Effector memory CD8-positive, alpha-beta T cell (primary cell): ENCODE measurements around the gene STK10.

Experiments used
- ATAC-seq: fragments of 150-1000 bp; cut with Tn5 transposase; replicated peaks from 2 replicates; pipeline ENCODE4 v1.10.0; 2021; ENCODE audit warnings: mild to moderate bottlenecking, moderate library complexity
- DNase-seq, 3 experiments: peaks; one replicate each; pipeline ENCODE4 v3.0.0; 2021
- H3K27ac Mint-ChIP-seq, 2 donors: one replicate each; pipeline ENCODE4 v1.8.0; 2022; ENCODE audit warnings: mild to moderate bottlenecking in 2 of 2, mixed read lengths in 2 of 2, moderate library complexity in 2 of 2
- H3K27me3 Mint-ChIP-seq, 2 donors: one replicate each; pipeline ENCODE4 v1.8.0; 2022; ENCODE audit warnings: mixed read lengths in 2 of 2
- H3K36me3 Mint-ChIP-seq: one replicate; pipeline ENCODE4 v1.8.0; 2022; ENCODE audit warnings: mild to moderate bottlenecking, moderate library complexity, mixed read lengths; ENCODE audit not compliant: insufficient read depth
- H3K4me1 Mint-ChIP-seq, 2 donors: one replicate each; pipeline ENCODE4 v1.8.0; 2022; ENCODE audit warnings: low read depth in 2 of 2, mixed read lengths in 2 of 2
- H3K4me3 Mint-ChIP-seq, 2 donors: one replicate each; pipeline ENCODE4 v1.8.0; 2022; ENCODE audit warnings: mild to moderate bottlenecking in 2 of 2, mixed read lengths in 2 of 2, moderate library complexity in 2 of 2
- H3K9me3 Mint-ChIP-seq, 2 donors: one replicate each; pipeline ENCODE4 v1.8.0; 2022; ENCODE audit warnings: mixed read lengths in 2 of 2

The STK10 gene

GRCh38 chr5:171999877-172000276, 188.1 kb downstream of the STK10 start:
- Mint-ChIP-seq H3K9me3 (no peaks in the 10 kb centered on the region), H3K4me3 (no peak overlapping the region), H3K27ac (peak overlapping the region in 1 of 2 donors; percentile 66), H3K36me3 (peaks cover 19% of the 10 kb centered on the region), H3K27me3 (no peaks in the 10 kb centered on the region), H3K4me1 (peaks cover 33 to 51% of the 10 kb centered on the region in 2 donors)
- ATAC-seq: peak; percentile 41
- no peak for DNase-seq

- peaks cover 17% of the 10 kb centered on the region for H3K36me3 Mint-ChIP-seq
- no peak overlapping the region for H3K27ac Mint-ChIP-seq
- H3K27me3 Mint-ChIP-seq: no peaks in the 10 kb centered on the region
- DNase-seq: no peak
- no peaks in the 10 kb centered on the region for H3K9me3 Mint-ChIP-seq
- no peak for ATAC-seq
- H3K4me3 Mint-ChIP-seq: no peak overlapping the region
- H3K4me1 Mint-ChIP-seq: peaks cover 31 to 48% of the 10 kb centered on the region in 2 donors
Observed at GRCh38 chr5:171999100-171999499, 188.9 kb downstream of the STK10 start.

DNA sequence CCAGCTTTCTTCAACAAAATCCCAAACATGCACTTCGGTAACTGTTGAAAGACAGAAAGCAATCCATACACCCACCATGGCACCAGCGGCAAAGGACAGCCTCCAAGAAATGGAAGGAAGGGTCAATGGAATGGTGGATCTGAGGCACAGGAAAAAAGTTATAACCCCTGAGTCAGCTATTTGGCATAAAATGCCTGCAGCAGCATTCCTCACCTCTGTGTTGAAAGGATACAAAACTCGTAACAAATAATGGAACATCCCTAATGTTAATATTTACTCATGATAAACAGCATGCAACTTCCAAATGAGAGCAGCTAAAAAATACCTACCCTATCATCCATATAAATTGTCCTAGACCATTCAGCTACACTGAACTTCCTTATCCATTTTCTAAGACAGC, 191.0 kb downstream of the STK10 start:
- Mint-ChIP-seq H3K4me1 (peaks cover 29 to 44% of the 10 kb centered on the region in 2 donors), H3K9me3 (no peaks in the 10 kb centered on the region), H3K36me3 (peaks cover 23% of the 10 kb centered on the region), H3K4me3 (no peak overlapping the region), H3K27ac (no peak overlapping the region), H3K27me3 (no peaks in the 10 kb centered on the region)
- no peak for ATAC-seq
- DNase-seq: no peak

GRCh38 chr5:171992813-171993212, 195.2 kb downstream of the STK10 start:
- Mint-ChIP-seq H3K27ac (peak overlapping the region in 1 of 2 donors; percentile 11), H3K9me3 (no peaks in the 10 kb centered on the region), H3K4me3 (no peak overlapping the region), H3K27me3 (no peaks in the 10 kb centered on the region), H3K36me3 (peaks cover 34% of the 10 kb centered on the region), H3K4me1 (peaks cover 23 to 39% of the 10 kb centered on the region in 2 donors)
- ATAC-seq (no peak), DNase-seq (no peak)

DNA sequence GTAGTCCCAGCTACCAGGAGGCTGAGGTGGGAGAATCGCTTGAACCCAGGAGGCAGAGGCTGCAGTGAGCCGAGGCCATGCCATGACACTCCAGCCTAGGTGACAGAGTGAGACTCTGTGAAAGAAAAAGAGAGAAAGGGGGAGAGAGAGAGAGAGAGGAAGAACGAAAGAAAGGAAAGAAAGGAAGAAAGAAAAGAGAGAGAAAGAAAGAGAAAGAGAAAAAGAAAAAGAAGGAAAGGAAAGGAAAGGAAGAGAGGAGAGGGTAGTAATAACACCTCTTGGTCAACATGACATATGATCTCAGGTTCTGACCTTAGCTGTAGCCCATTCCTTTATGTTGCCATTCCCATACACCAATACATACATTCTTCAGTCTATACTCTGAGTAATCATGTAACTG, 195.7 kb downstream of the STK10 start:
- H3K4me3 Mint-ChIP-seq: no peak overlapping the region
- no peaks in the 10 kb centered on the region for H3K27me3 Mint-ChIP-seq
- no peaks in the 10 kb centered on the region for H3K9me3 Mint-ChIP-seq
- ATAC-seq (no peak), DNase-seq (no peak)
- H3K4me1 Mint-ChIP-seq: peaks cover 23 to 39% of the 10 kb centered on the region in 2 donors
- H3K27ac Mint-ChIP-seq: peak overlapping the region in 1 of 2 donors; percentile 11
- peaks cover 34% of the 10 kb centered on the region for H3K36me3 Mint-ChIP-seq
